HG03135 (cell line): ENCODE results near the gene FBRSL1.

Experiments
- ATAC-seq: cut with Tn5 transposase; IDR thresholded peaks from one replicate; pipeline ENCODE4 v1.9.1; 2021; ENCODE audit warnings: mild to moderate bottlenecking, moderate library complexity; ENCODE audit not compliant: unreplicated experiment

The FBRSL1 gene

GRCh38 chr12:132508860-132509732, 19.1 kb downstream of the FBRSL1 start:
- no peak for ATAC-seq

GRCh38 chr12:132510111-132510724, 20.3 kb downstream of the FBRSL1 start:
- no peak for ATAC-seq

- no peak for ATAC-seq
These were observed 21.0 kb downstream of the FBRSL1 start for GRCh38 chr12:132510746-132511477.

- ATAC-seq: no peak
These were observed 21.7 kb downstream of the FBRSL1 start for GRCh38 chr12:132511516-132512196.

GRCh38 chr12:132512197-132513069, 22.5 kb downstream of the FBRSL1 start:
- ATAC-seq: no peak

GRCh38 chr12:132513070-132513398, 23.1 kb downstream of the FBRSL1 start:
- ATAC-seq: no peak

- ATAC-seq: no peak
These were observed 23.6 kb downstream of the FBRSL1 start for GRCh38 chr12:132513458-132514135.

- ATAC-seq: no peak
These were observed 24.4 kb downstream of the FBRSL1 start for GRCh38 chr12:132514216-132514820.

- ATAC-seq: no peak
These were observed 24.9 kb downstream of the FBRSL1 start for GRCh38 chr12:132514838-132515237.

GRCh38 chr12:132516095-132517012, 26.4 kb downstream of the FBRSL1 start:
- no peak for ATAC-seq

GRCh38 chr12:132517013-132517739, 27.2 kb downstream of the FBRSL1 start:
- no peak for ATAC-seq

GRCh38 chr12:132517740-132518100, 27.8 kb downstream of the FBRSL1 start:
- ATAC-seq: no peak

GRCh38 chr12:132518354-132518992, 28.5 kb downstream of the FBRSL1 start:
- ATAC-seq: no peak

GRCh38 chr12:132520421-132521199, 30.7 kb downstream of the FBRSL1 start:
- ATAC-seq: no peak

GRCh38 chr12:132521200-132521580, 31.2 kb downstream of the FBRSL1 start:
- ATAC-seq: no peak

- ATAC-seq: no peak
These were observed 31.9 kb downstream of the FBRSL1 start for GRCh38 chr12:132521712-132522292.
